Immature natural killer cell (primary cell): ENCODE measurements around the gene ADAM33. TPM values are rescaled to one million over a fixed set of nuclear protein-coding genes. Genes with fewer than 3 reads are reported as not detected.

ENCODE experiments used
- DNase-seq, 3 donors: peaks; one replicate each; pipeline ENCODE4 v3.0.0; 2022; ENCODE audit warnings: mixed read lengths in 1 of 3
- H3K27ac Mint-ChIP-seq, 6 donors: one replicate each; pipeline ENCODE4 v1.8.0; 2020; ENCODE audit warnings: mixed read lengths in 6 of 6, mild to moderate bottlenecking in 5 of 6, inconsistent platforms in 4 of 6, moderate library complexity in 3 of 6
- H3K27me3 Mint-ChIP-seq, 3 donors: one replicate each; pipeline ENCODE4 v1.8.0; 2020 to 2021; ENCODE audit warnings: low read depth in 3 of 3, mild to moderate bottlenecking in 3 of 3, mixed read lengths in 3 of 3, moderate library complexity in 3 of 3, inconsistent platforms in 1 of 3
- H3K36me3 Mint-ChIP-seq, 3 donors: one replicate each; pipeline ENCODE4 v1.8.0; 2020; ENCODE audit warnings: mixed read lengths in 3 of 3, inconsistent platforms in 2 of 3, mild to moderate bottlenecking in 2 of 3
- H3K4me1 Mint-ChIP-seq, 2 donors: one replicate each; pipeline ENCODE4 v1.8.0; 2020; ENCODE audit warnings: inconsistent platforms in 2 of 2, mild to moderate bottlenecking in 2 of 2, mixed read lengths in 2 of 2, moderate library complexity in 1 of 2
- H3K4me3 Mint-ChIP-seq, 5 donors: one replicate each; pipeline ENCODE4 v1.8.0; 2020; ENCODE audit warnings: mild to moderate bottlenecking in 5 of 5, mixed read lengths in 5 of 5, inconsistent platforms in 3 of 5, moderate library complexity in 3 of 5
- H3K9me3 Mint-ChIP-seq, 6 donors: one replicate each; pipeline ENCODE4 v1.8.0; 2020; ENCODE audit warnings: mild to moderate bottlenecking in 6 of 6, mixed read lengths in 6 of 6, inconsistent platforms in 4 of 6, moderate library complexity in 3 of 6
- polyA plus RNA-seq, 3 donors: library from polyadenylated mRNA; unstranded; fragments of 300-500 nt; fragmentation: Illumina TruSeq; gene quantifications; one replicate each; pipeline ENCODE4 v1.2.3, GENCODE V29; 2021

The ADAM33 gene
- polyA plus RNA-seq, 3 donors from 2014 or later, result not detected

DNA sequence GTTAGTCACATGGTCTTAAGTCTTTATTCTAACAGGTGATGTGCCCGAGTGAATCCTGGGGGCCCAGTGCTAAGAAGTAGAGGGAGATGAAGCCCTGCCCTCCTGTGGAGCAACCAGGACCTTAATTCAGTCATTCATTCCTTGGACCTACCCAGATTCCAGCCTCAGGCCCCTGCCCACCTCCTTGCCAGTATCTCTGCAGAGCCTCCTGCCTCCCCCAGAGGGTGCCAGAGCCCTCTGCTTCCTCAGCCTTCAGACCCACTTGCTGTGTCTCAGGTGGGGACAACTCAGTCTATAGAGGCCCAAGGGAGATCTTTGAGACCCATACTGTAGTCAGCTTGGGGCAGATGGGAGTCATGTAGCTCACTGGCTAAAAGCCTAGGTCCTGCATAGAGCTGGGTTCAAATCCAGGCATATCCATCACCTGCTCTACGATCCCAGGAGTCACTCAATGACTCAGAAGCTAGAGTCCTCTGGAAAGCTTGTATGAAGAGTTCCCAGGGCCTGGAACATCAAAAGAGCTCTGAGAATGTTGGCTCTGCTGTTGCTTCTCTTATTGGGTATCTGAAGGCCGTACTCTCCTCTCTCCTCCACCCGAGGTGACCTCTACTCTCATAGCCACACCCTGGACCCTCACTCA, 34.5 kb upstream of the ADAM33 start:
- no peak overlapping the region for H3K27ac Mint-ChIP-seq
- H3K36me3 Mint-ChIP-seq, result no peaks in the 10 kb centered on the region
- H3K9me3 Mint-ChIP-seq, result peaks cover 0 to 2% (median 0%) of the 10 kb centered on the region in 6 donors
- peaks cover 4 to 12% (median 5%) of the 10 kb centered on the region in 3 donors for H3K27me3 Mint-ChIP-seq
- peaks cover 0 to 4% of the 10 kb centered on the region in 2 donors for H3K4me1 Mint-ChIP-seq
- no peak overlapping the region for H3K4me3 Mint-ChIP-seq
- peak in 2 of 3 donors; percentile 11 to 16 for DNase-seq

DNA sequence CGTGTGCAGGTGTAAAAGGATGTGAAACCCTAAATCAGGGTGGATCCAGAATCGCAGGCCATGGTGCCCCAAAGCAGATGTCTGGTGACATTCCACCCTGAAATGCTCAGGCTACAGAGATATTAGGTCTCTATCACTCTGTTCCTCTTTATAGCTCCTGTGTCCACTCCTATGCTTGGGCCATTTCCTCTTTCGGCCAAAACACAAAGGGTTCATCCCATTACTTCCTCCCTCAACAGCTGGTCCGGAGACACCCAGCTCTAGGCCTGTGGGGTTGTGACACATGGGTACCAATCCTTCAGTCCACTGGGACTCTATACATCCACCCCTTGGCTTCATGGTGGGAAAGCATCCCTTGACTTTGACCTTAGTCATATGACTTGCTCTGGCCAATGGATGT, 32.3 kb upstream of the ADAM33 start:
- Mint-ChIP-seq H3K9me3 (peaks cover 0 to 2% (median 0%) of the 10 kb centered on the region in 6 donors), H3K27me3 (peaks cover 2 to 5% (median 5%) of the 10 kb centered on the region in 3 donors), H3K4me1 (no peaks in the 10 kb centered on the region), H3K27ac (no peak overlapping the region), H3K4me3 (no peak overlapping the region), H3K36me3 (no peaks in the 10 kb centered on the region)
- no peak for DNase-seq

DNA sequence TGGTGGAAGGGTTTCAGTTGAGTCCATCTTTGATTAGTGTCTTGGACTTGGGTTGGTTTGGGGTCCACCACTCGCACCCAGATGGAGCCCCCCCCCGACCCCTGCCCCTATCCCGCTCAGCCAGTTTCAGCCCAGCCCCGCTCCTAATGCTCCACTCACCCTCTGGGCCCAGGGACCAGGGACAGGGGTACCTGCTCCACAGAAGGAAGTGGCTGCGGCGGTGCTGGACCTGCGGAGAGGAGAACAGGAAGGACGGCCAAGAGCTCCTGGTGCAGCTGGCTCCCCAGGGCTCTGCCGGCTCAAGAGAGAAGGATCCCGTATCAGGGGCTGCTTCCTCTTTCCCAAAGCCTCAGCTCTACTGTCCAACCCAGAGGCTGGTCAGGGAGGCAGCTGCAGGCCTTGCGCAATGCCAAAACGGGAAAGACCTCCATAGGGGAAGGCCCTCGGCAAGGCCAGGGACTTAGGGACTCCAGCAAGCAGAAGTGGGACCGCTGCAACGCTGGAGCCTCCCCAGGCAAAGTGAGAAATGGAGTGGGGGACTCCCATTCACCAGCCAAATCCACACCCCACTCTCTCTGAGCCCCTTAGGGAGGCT, 30.6 kb upstream of the ADAM33 start, which contains the start of gene SIGLEC1:
Gene SIGLEC1, minus strand, starts transcription at position 322 of the 595 bp plus-strand sequence. CDS start 5,472 bp downstream, outside the sequence.
- no peaks in the 10 kb centered on the region for H3K4me1 Mint-ChIP-seq
- H3K27me3 Mint-ChIP-seq, result peaks cover 2 to 4% (median 3%) of the 10 kb centered on the region in 3 donors
- no peak within 1 kb of the TSS for H3K4me3 Mint-ChIP-seq
- H3K9me3 Mint-ChIP-seq, result peaks cover 0 to 2% (median 0%) of the 10 kb centered on the region in 6 donors
- no peak for DNase-seq
- H3K36me3 Mint-ChIP-seq, result no peaks in the 10 kb centered on the region
- no peak within 1 kb of the TSS for H3K27ac Mint-ChIP-seq

DNA sequence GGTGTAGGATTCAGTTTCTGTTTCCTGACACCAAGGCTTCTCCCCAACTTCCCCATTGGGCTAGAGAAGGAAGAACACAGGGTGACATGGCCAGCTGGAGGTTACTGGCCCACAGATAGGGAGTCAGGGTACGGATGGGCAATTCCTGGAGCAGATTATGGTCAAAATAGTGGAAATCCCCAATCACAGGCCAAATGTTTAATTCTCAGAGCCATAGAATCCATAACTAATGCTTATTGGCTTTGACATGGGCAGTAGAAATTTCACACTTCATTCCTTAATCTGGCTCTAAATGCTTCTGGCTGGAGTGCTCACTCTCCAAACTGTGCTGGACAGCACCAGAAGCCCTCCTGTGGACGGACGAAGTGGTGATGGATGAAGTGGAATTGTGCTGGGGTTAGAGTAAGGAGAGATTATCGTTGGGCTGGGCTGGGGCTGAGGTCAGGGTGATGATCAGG, 29.7 kb upstream of the ADAM33 start:
- Mint-ChIP-seq H3K4me1 (no peaks in the 10 kb centered on the region), H3K27ac (no peak overlapping the region)
- no peak for DNase-seq

DNA sequence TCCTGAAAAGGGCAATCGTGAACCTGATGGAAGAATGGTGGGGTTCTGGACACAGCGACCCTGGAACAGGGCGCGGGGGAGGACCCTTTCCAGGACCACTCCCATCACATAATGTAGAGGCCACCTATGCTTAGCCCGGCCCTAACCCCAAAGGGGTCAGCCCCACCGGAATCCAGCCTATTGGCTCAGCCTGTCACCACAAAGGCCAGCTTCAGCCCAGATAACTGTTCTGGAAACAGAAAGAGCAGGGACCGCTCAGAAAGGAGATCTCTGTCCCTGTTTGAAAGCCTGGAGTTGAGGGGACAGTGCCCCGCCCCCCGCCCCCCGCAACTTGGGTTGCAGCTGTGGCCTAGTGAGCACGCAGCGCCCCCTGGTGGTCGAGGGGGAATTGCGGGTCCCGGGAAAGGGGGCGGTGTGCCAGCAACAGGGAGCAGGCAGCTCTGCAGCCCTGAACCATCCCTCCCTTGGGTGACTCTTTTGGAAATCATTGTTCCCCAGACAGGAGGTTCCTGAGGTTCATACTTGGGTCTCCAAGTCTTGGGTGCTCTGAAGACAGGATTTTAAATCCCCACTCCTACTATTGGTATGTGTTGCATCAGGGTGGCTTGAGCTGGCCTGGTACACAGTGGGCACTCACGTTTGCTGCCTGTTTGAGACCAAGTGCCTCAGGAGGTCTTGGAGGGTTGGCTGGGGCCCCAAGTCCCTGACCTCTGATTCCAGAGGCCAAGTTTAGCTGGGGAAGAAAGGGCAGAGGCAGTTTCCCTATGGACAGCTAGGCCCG, 29.1 kb upstream of the ADAM33 start:
- peak; percentile 50 to 64 (median 61) for DNase-seq
- H3K4me1 Mint-ChIP-seq, result no peaks in the 10 kb centered on the region
- no peaks in the 10 kb centered on the region for H3K36me3 Mint-ChIP-seq
- peaks cover 0 to 4% (median 2%) of the 10 kb centered on the region in 3 donors for H3K27me3 Mint-ChIP-seq
- peaks cover 0 to 2% (median 0%) of the 10 kb centered on the region in 6 donors for H3K9me3 Mint-ChIP-seq
- no peak overlapping the region for H3K27ac Mint-ChIP-seq
- no peak overlapping the region for H3K4me3 Mint-ChIP-seq

More for the DNA sequence above, 29.7 kb upstream of the ADAM33 start:
- H3K27me3 Mint-ChIP-seq, result peaks cover 0 to 4% (median 2%) of the 10 kb centered on the region in 3 donors
- no peaks in the 10 kb centered on the region for H3K36me3 Mint-ChIP-seq
- H3K4me3 Mint-ChIP-seq, result no peak overlapping the region
- peaks cover 0 to 2% (median 0%) of the 10 kb centered on the region in 6 donors for H3K9me3 Mint-ChIP-seq

DNA sequence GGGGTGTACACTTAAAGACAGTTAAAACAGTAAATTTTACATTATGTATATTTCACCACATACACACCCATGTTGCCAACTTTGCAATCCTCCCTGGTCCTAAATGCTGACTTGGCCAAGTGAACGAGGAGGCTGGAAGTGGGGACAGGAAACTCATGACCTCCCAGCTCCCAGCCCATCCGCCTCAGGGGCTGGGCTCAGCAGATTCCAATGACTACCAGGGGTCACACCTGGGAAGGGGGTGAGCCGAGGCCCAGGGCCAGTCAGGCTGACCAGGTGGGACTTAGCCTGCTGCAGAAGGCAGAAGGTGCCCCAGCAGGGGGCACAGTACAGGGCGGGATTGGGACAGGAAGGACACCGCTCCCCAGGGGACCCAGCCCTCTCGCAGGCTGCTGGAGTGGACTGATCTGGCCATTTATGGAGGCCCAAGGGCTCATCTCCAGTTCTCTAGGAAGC, 28.2 kb upstream of the ADAM33 start:
- Mint-ChIP-seq H3K27me3 (peaks cover 0 to 4% (median 2%) of the 10 kb centered on the region in 3 donors), H3K4me1 (no peaks in the 10 kb centered on the region), H3K4me3 (no peak overlapping the region), H3K27ac (no peak overlapping the region), H3K36me3 (no peaks in the 10 kb centered on the region), H3K9me3 (peaks cover 0 to 2% (median 0%) of the 10 kb centered on the region in 6 donors)
- no peak for DNase-seq

DNA sequence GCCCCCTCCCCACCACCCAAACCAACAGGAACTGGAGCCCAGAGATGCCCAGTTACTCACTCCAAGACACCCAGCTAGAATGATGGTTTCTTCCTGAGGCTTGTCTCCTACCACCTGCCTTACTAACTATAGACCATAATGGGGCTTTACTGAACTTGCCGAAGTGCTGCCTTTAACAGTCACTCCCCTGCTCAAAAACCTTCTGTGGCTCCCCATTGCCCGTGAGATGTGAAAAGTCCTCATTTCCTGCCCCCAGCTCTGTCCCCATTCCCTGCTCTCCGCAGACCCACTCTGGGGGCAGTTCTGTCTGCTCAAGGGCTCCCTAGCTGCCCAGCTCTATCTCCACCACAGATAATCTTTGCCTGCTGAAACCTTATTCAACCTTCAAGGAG, 25.7 kb upstream of the ADAM33 start:
- no peak overlapping the region for H3K27ac Mint-ChIP-seq
- H3K36me3 Mint-ChIP-seq, result no peaks in the 10 kb centered on the region
- no peaks in the 10 kb centered on the region for H3K4me1 Mint-ChIP-seq
- H3K9me3 Mint-ChIP-seq, result peaks cover 0 to 2% (median 0%) of the 10 kb centered on the region in 6 donors
- H3K27me3 Mint-ChIP-seq, result peaks cover 0 to 4% (median 0%) of the 10 kb centered on the region in 3 donors
- DNase-seq, result no peak
- no peak overlapping the region for H3K4me3 Mint-ChIP-seq

DNA sequence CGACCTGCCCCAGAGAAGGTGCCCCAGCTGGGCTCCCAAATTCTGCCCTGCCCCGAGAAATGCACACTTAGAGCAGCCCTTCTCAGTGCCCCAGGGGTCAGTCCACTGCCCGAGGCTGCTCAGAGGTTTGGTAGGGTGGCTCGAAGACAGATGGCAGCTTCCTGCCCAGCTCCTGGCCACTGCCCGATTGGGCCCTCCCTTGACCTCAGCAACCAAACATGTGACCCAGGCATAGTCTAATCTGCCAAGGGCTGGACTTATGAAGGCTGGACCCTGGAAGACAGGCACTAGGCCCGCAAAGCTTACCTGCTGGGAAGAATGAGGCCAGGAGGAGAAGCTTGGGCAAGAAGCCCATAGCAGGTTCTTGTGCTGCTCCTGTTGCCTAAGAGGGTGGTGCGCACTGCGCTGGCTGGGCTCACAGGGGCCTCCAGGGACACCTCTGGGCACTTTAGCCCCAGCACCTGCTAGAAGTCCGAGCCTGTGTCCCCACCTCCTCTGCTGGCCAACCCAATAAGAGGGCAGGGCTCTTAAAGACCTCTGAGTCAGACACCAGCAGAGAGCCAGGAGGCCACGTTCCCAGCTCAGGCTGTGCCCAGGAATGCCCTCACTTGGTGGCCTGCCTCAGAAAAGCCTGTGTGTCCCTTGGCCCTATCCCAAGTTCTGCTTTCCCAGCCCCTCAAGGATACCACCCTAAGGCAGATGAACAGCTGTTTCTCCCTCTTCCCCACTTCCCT, 25.1 kb upstream of the ADAM33 start:
- H3K4me3 Mint-ChIP-seq, result no peak overlapping the region
- no peak for DNase-seq
- peaks cover 0 to 2% (median 0%) of the 10 kb centered on the region in 6 donors for H3K9me3 Mint-ChIP-seq
- H3K27ac Mint-ChIP-seq, result no peak overlapping the region
- H3K27me3 Mint-ChIP-seq, result peaks cover 0 to 4% (median 1%) of the 10 kb centered on the region in 3 donors
- no peaks in the 10 kb centered on the region for H3K4me1 Mint-ChIP-seq
- H3K36me3 Mint-ChIP-seq, result no peaks in the 10 kb centered on the region

DNA sequence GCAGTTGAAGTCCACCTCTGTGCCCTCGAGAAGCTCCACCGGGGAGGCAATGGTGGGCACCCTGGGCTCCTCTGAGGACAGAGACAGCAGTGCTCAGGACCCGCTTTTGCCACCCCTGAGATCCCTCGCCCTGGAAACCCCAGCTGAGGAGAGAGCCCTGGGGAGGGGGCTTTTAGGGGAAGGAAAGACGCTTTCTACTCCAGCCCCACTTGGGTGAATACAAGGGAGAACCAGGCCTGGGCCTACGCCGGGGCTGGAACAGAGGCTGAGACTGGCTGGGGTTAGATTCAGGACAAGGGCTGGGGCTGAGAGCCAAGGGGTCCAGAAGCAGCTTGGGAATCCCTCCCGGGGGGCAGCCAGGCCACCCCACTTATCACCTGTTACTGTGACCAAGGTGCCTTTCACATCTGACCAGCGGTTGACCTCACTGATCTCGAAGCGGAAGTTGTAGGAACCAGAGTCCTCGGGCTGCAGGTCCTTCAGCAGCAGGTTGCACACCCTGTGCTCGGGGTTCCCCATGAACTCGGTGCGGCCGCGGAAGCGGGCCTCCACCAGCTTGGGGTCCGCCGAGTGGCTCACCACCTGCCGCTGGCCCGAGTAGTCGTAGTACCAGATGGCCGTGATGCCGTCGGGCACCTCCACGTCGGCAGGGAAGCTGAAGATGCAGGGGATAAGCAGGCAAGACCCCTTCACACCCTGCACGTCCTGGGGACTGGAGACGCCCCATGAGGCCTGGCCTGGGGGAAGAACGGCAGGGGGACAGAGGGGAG, 24.3 kb upstream of the ADAM33 start:
- DNase-seq, result no peak

DNA sequence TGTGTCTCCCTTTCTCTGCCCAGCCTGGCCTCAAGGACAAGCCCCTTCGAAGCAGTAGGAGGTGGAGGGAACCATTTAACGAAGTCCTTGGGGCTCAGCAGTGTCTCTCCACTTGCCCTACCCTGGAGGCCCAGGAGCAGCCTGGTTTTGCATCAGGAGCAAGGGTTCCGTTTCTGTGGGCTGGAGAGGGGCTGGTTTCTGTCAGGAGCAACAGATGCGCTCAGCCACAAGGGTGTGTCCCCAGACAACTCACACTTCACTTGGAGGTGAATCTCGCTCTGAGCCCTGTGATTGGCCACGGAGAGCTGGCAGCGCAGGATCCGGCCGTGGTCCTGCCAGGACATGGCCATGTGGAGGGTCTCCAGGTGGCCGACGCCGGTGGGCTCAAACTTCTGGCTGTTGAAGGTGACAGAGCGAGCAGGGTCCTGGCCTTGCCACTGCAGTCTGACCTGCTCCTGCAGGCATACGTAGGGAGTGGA, 23.7 kb upstream of the ADAM33 start:
- Mint-ChIP-seq H3K9me3 (no peaks in the 10 kb centered on the region), H3K27me3 (peaks cover 0 to 2% (median 1%) of the 10 kb centered on the region in 3 donors), H3K36me3 (no peaks in the 10 kb centered on the region), H3K4me1 (no peaks in the 10 kb centered on the region), H3K27ac (no peak overlapping the region), H3K4me3 (no peak overlapping the region)
- DNase-seq, result no peak

More for the DNA sequence above, 24.3 kb upstream of the ADAM33 start:
- Mint-ChIP-seq H3K27me3 (peaks cover 0 to 2% (median 1%) of the 10 kb centered on the region in 3 donors), H3K36me3 (no peaks in the 10 kb centered on the region), H3K9me3 (no peaks in the 10 kb centered on the region), H3K27ac (no peak overlapping the region), H3K4me3 (no peak overlapping the region), H3K4me1 (no peaks in the 10 kb centered on the region)

DNA sequence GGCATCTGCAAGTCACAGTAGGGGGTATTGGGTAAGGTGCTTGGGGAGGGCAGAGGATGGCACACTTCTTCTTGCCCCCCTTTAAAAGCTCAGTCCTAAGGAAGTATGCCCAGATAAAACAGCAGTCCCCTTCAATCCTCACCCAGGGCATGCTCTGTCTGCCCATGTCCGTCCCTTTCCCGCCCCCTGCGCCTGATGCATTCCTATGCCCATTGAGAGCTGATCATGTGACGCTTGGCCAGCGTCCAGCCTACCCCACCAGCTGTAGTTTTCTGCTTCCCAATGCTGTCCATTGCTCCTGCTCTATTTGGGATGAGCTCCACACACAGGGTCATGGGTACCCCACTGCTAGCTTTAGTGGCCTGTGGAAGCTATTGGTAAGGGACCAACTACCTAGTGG, 22.3 kb upstream of the ADAM33 start:
- DNase-seq, result no peak
- Mint-ChIP-seq H3K4me3 (no peak overlapping the region), H3K27me3 (peaks cover 0 to 2% (median 1%) of the 10 kb centered on the region in 3 donors), H3K9me3 (no peaks in the 10 kb centered on the region), H3K4me1 (no peaks in the 10 kb centered on the region), H3K36me3 (no peaks in the 10 kb centered on the region), H3K27ac (no peak overlapping the region)

DNA sequence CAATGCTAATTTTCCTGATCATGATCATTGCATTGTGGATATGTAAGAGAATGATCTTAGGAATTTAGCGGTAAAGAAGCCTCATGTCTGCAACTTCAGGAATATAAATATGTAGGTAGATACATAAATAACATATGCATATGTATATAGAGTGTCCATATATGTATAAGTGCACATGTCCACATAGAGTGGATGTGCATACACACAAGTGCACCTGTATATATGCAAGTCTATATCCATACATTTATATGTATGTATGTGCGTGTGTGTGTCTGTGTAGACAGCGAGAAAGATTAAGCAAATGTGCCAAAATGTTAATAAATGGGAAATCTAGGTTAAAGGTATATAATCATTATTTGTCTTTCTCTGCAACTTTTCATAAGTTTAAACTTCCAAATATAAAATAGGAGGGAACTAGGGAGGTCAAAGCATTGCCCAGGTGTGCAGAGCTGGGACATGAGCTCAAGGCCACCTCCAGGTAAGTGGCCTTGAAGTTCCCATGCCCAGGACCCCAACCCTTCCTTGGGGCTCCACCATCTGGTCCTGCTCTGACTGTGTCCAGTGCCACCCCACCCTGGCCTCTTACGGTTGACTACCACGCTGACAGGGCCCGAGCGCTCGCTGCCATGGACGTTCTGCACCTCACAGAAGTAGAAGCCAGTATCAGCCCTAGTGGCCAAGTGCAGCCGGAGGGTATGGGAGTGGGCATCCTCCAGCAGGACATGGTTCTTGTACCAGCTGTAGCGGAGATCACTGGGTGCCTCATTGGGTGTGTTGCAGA, 21.0 kb upstream of the ADAM33 start:
- DNase-seq, result no peak
- no peak overlapping the region for H3K27ac Mint-ChIP-seq
- peaks cover 0 to 1% (median 0%) of the 10 kb centered on the region in 3 donors for H3K27me3 Mint-ChIP-seq
- H3K36me3 Mint-ChIP-seq, result no peaks in the 10 kb centered on the region
- no peaks in the 10 kb centered on the region for H3K9me3 Mint-ChIP-seq
- no peaks in the 10 kb centered on the region for H3K4me1 Mint-ChIP-seq
- no peak overlapping the region for H3K4me3 Mint-ChIP-seq
